ENCODE results near the gene ZNF599.

The ZNF599 gene

GRCh38 chr19:34734537-34735103 lies 38.4 kb downstream of the ZNF599 start:
- no peak for DNase-seq

GRCh38 chr19:34733746-34734536 lies 39.1 kb downstream of the ZNF599 start, which contains the start of gene ZNF181:
ZNF181 (plus strand) TSS chr19:34734243; CDS start chr19:34735038, 795 bp downstream.
- peak; percentile 83 for DNase-seq

- DNase-seq, result no peak
Observed at GRCh38 chr19:34733266-34733745, 39.7 kb downstream of the ZNF599 start.

- DNase-seq, result no peak
Observed at GRCh38 chr19:34732612-34733211, 40.3 kb downstream of the ZNF599 start.

- DNase-seq, result no peak
Observed at GRCh38 chr19:34731964-34732363, 41.1 kb downstream of the ZNF599 start.

- DNase-seq, result no peak
Observed at GRCh38 chr19:34731019-34731829, 41.8 kb downstream of the ZNF599 start.

GRCh38 chr19:34725400-34725799 lies 47.6 kb downstream of the ZNF599 start:
- DNase-seq, result no peak

- DNase-seq, result no peak
Observed at GRCh38 chr19:34722353-34722752, 50.7 kb downstream of the ZNF599 start.

- no peak for DNase-seq
Observed at GRCh38 chr19:34715357-34715756, 57.7 kb downstream of the ZNF599 start.

GRCh38 chr19:34713262-34713637 lies 59.8 kb downstream of the ZNF599 start:
- no peak for DNase-seq

GRCh38 chr19:34712395-34713261 lies 60.4 kb downstream of the ZNF599 start:
- DNase-seq, result peak; percentile 26

GRCh38 chr19:34711890-34712289 lies 61.1 kb downstream of the ZNF599 start:
- no peak for DNase-seq

Data from stimulated activated naive CD4-positive, alpha-beta T cell treated with Interleukin-2 at 50 U/mL for 16 hours (primary cell).